ENCODE measurements around the gene IFNGR2.

- no peak for TF ChIP-seq CTCF (IDR thresholded peaks at IDR 0.05)
- no peak for TF ChIP-seq POLR2A (IDR thresholded peaks at IDR 0.05)
These were observed 15.5 kb downstream of the IFNGR2 start for GRCh38 chr21:33418691-33419090.
